Liver (tissue), 9 donors: Measurements from ENCODE around the gene FRRS1. TPM values are rescaled to one million over a fixed set of nuclear protein-coding genes. Genes with fewer than 3 reads are reported as not detected.

Source experiments
- DNase-seq: peaks from one replicate; pipeline ENCODE4 v3.0.0-alpha.2; 2017; ENCODE audit warnings: low spot score
- H3K27ac ChIP-seq, 2 donors: one replicate each; pipeline ENCODE4 v1.7.0; 2013; ENCODE audit warnings: inconsistent platforms in 2 of 2, low read length in 2 of 2, control low read depth in 1 of 2, low read depth in 1 of 2, mild to moderate bottlenecking in 1 of 2
- H3K27me3 ChIP-seq, 4 donors: one replicate each; pipeline versions ENCODE4 v1.6.1 to v1.7.0; 2013; ENCODE audit warnings: low read length in 3 of 4, inconsistent platforms in 1 of 4, mild to moderate bottlenecking in 1 of 4, moderate library complexity in 1 of 4; ENCODE audit not compliant: control insufficient read depth in 4 of 4, insufficient read depth in 4 of 4
- H3K36me3 ChIP-seq, 4 donors: one replicate each; pipeline versions ENCODE4 v1.6.1 to v1.7.0; 2013; ENCODE audit warnings: low read length in 3 of 4, mild to moderate bottlenecking in 3 of 4, low read depth in 1 of 4, moderate library complexity in 1 of 4; ENCODE audit not compliant: control insufficient read depth in 4 of 4, insufficient read depth in 3 of 4
- H3K4me1 ChIP-seq, 4 donors: one replicate each; pipeline versions ENCODE4 v1.6.1 to v1.7.0; 2013; ENCODE audit warnings: low read length in 3 of 4, mild to moderate bottlenecking in 3 of 4, moderate library complexity in 1 of 4; ENCODE audit not compliant: control insufficient read depth in 4 of 4, insufficient read depth in 4 of 4
- H3K4me3 ChIP-seq, 3 donors: one replicate each; pipeline versions ENCODE4 v1.6.1 to v1.7.0; 2013; ENCODE audit warnings: low read length in 3 of 3, control low read depth in 1 of 3, low read depth in 1 of 3, mild to moderate bottlenecking in 1 of 3
- H3K9ac ChIP-seq, 2 donors: one replicate each; pipeline ENCODE4 v1.7.0; 2013; ENCODE audit warnings: low read length in 2 of 2, mild to moderate bottlenecking in 2 of 2, moderate library complexity in 2 of 2, control low read depth in 1 of 2, low read depth in 1 of 2
- H3K9me3 ChIP-seq, 4 donors: one replicate each; pipeline versions ENCODE4 v1.6.1 to v1.7.0; 2013; ENCODE audit warnings: low read length in 3 of 4; ENCODE audit not compliant: control insufficient read depth in 4 of 4
- EGR1 ChIP-seq, 2 donors: IDR thresholded peaks; 2 replicates each; pipeline ENCODE4 v1.6.1; 2016 to 2018; ENCODE audit warnings: antibody characterized with exemption in 2 of 2, low read depth in 2 of 2
- FOXA1 ChIP-seq: IDR thresholded peaks from 2 replicates; pipeline ENCODE4 v1.6.1; 2016; ENCODE audit warnings: antibody characterized with exemption
- FOXA2 ChIP-seq: IDR thresholded peaks from 2 replicates; pipeline ENCODE4 v1.6.1; 2016; ENCODE audit warnings: antibody characterized with exemption
- HNF4A ChIP-seq, 2 donors: conservative IDR thresholded peaks; 2 replicates each; pipeline ENCODE4 v1.6.1; 2016; ENCODE audit warnings: antibody characterized with exemption in 2 of 2, mild to moderate bottlenecking in 2 of 2
- HNF4G ChIP-seq: IDR thresholded peaks from 2 replicates; pipeline ENCODE4 v1.6.1; 2016; ENCODE audit warnings: antibody characterized with exemption
- JUND ChIP-seq, 2 donors: IDR thresholded peaks; 2 replicates each; pipeline ENCODE4 v1.6.1; 2016; ENCODE audit warnings: antibody characterized with exemption in 2 of 2
- NR2F2 ChIP-seq: IDR thresholded peaks from 2 replicates; pipeline ENCODE4 v1.6.1; 2016; ENCODE audit warnings: antibody characterized with exemption
- RAD21 ChIP-seq, 2 donors: IDR thresholded peaks; 2 replicates each; pipeline ENCODE4 v1.6.1; 2016; ENCODE audit warnings: antibody characterized with exemption in 2 of 2, mild to moderate bottlenecking in 2 of 2
- RXRA ChIP-seq, 2 donors: IDR thresholded peaks; 2 replicates each; pipeline ENCODE4 v1.6.1; 2017 to 2018; ENCODE audit warnings: antibody characterized with exemption in 2 of 2, mild to moderate bottlenecking in 1 of 2
- YY1 ChIP-seq: IDR thresholded peaks from 2 replicates; pipeline ENCODE4 v1.6.1; 2016; ENCODE audit warnings: antibody characterized with exemption, mild to moderate bottlenecking
- WGBS: extraction: QIAGEN DNeasy Blood & Tissue Kit; methylation state at CpG from one replicate; pipeline ENCODE4 v1.1.7; 2013; 5-methylcytosine and 5-hydroxymethylcytosine counted together
- polyA plus RNA-seq, 2 donors: library from polyadenylated mRNA; stranded (reverse) in 1 of 2; unstranded in 1 of 2; fragments of 200-250 nt in 1 of 2; fragments of >200 nt in 1 of 2; fragmentation: Nextera tagmentation in 1 of 2; extraction: Ambion mirVana in 1 of 2; gene quantifications; one replicate each; pipeline versions ENCODE4 v1.2.1 to v1.2.3, GENCODE V29; 2013 to 2015
- total RNA-seq, 2 donors: library from RNA; depleted of rRNA; stranded (reverse); fragments of >200 nt; gene quantifications; one replicate each; pipeline ENCODE4 v1.2.3, GENCODE V29; 2014
- TF ChIP-seq, protein P1 (sequence below): fragments of 150-350 bp; IDR thresholded peaks from 2 replicates; pipeline ENCODE4 v1.5.1; 2017; ENCODE audit warnings: improper control_type of control experiment, low read depth, low read length; ENCODE audit not compliant: missing input control
- TF ChIP-seq, protein P2 (sequence below): IDR thresholded peaks from 2 replicates; pipeline ENCODE4 v1.6.1; 2016; ENCODE audit warnings: antibody characterized with exemption
- TF ChIP-seq, protein P3 (sequence below): IDR thresholded peaks from 2 replicates; pipeline ENCODE4 v1.6.1; 2016; ENCODE audit warnings: antibody characterized with exemption, mild to moderate bottlenecking
- TF ChIP-seq, protein P4 (sequence below): IDR thresholded peaks from 2 replicates; pipeline ENCODE4 v1.6.1; 2016; ENCODE audit warnings: antibody characterized with exemption
- TF ChIP-seq, protein P5 (sequence below): IDR thresholded peaks from 2 replicates; pipeline ENCODE4 v1.6.1; 2016; ENCODE audit warnings: antibody characterized with exemption
- donor health status: healthy.
- donor health status: healthy.
- donor health status: healthy.
- donor health status: healthy.
- donor health status: healthy.

FRRS1 gene
- total and polyA plus RNA-seq, 4 donors: 2.7 to 87.4 (median 30.4) TPM

DNA sequence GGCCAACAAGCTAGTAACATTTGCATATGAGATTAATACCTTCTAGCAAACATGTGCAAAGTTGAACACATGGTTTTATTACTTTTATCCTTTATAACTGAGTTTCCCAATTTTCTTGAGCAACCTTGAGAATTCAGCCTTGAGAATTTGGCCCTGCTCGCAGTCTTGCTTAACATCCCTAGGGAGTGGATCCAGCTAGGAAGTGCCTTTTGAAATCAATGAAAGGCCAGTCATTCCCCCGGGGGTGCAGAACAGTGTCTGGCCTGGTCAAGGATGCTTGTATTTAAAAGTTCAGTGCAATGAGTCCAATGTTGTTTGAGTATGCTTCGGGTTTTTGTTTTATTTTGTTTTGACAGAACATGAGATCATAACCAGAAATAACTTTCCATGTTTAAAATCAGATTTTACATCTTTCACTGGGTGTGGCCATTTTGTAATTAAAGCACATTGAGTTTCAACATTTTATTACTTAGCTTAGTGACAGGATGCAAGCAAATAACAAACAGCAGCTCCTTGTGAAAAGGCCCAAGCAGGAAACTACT is 103.8 kb downstream of the FRRS1 start:
- H3K4me3 ChIP-seq: no peak overlapping the region
- no peaks in the 10 kb centered on the region for H3K9me3 ChIP-seq
- H3K27me3 ChIP-seq: no peaks in the 10 kb centered on the region
- DNase-seq: no peak
- peaks cover 0 to 18% (median 1%) of the 10 kb centered on the region in 4 donors for H3K36me3 ChIP-seq
- no peak overlapping the region for H3K9ac ChIP-seq
- H3K4me1 ChIP-seq: peaks cover 4 to 28% (median 6%) of the 10 kb centered on the region in 4 donors
- WGBS: 24% methylated on average over 3 of the region's 3 CpGs
- peak overlapping the region in 1 of 2 donors; percentile 48 for H3K27ac ChIP-seq
- TF ChIP-seq JUND (IDR thresholded peaks at IDR 0.05) (peak in 1 of 2 donors; percentile 15), HNF4G (no peak), RAD21 (IDR thresholded peaks at IDR 0.05) (peak in 1 of 2 donors; percentile 15), FOXA2 (no peak), NR2F2 (peak; percentile 25), YY1 (no peak), EGR1 (IDR thresholded peaks at IDR 0.05; ENCODE audit: low read depth in 2 of 2) (no peak), HNF4A (conservative IDR thresholded peaks at IDR 0.05) (peak in 1 of 2 donors; percentile 14), RXRA (IDR thresholded peaks at IDR 0.05) (no peak)
- TF ChIP-seq, protein P1, sequence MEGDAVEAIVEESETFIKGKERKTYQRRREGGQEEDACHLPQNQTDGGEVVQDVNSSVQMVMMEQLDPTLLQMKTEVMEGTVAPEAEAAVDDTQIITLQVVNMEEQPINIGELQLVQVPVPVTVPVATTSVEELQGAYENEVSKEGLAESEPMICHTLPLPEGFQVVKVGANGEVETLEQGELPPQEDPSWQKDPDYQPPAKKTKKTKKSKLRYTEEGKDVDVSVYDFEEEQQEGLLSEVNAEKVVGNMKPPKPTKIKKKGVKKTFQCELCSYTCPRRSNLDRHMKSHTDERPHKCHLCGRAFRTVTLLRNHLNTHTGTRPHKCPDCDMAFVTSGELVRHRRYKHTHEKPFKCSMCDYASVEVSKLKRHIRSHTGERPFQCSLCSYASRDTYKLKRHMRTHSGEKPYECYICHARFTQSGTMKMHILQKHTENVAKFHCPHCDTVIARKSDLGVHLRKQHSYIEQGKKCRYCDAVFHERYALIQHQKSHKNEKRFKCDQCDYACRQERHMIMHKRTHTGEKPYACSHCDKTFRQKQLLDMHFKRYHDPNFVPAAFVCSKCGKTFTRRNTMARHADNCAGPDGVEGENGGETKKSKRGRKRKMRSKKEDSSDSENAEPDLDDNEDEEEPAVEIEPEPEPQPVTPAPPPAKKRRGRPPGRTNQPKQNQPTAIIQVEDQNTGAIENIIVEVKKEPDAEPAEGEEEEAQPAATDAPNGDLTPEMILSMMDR: no peak
- TF ChIP-seq, protein P2, sequence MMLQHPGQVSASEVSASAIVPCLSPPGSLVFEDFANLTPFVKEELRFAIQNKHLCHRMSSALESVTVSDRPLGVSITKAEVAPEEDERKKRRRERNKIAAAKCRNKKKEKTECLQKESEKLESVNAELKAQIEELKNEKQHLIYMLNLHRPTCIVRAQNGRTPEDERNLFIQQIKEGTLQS: no peak

DNA sequence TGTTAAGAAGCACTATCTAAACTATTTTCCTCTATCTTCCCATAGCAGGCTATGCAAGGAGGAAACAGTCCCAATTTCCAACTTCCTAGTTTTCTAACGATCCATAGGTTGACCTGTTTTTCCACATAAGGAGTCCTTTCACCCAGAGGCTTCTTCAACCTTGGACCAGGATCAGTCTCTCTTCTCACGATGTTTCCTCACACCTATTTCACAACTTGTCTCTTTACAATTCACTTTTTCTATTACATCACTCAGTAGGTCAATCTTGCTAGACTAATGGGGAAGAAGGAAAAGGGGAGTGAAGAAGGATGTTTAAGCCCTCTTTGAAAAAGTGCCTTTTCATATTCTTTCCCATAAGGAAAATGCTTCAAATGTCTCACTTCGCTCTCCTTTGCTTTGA is 104.7 kb downstream of the FRRS1 start:
- Histone ChIP-seq H3K4me3 (no peak overlapping the region), H3K9ac (no peak overlapping the region), H3K27me3 (no peaks in the 10 kb centered on the region), H3K4me1 (peaks cover 4 to 32% (median 8%) of the 10 kb centered on the region in 4 donors), H3K36me3 (peaks cover 0 to 11% (median 0%) of the 10 kb centered on the region in 4 donors), H3K27ac (peak overlapping the region; percentile 48 to 49), H3K9me3 (no peaks in the 10 kb centered on the region)
- 51% methylated on average over 3 of the region's 3 CpGs for WGBS
- peak; percentile 18 to 40 for TF ChIP-seq JUND (IDR thresholded peaks at IDR 0.05)
- TF ChIP-seq, protein P3, sequence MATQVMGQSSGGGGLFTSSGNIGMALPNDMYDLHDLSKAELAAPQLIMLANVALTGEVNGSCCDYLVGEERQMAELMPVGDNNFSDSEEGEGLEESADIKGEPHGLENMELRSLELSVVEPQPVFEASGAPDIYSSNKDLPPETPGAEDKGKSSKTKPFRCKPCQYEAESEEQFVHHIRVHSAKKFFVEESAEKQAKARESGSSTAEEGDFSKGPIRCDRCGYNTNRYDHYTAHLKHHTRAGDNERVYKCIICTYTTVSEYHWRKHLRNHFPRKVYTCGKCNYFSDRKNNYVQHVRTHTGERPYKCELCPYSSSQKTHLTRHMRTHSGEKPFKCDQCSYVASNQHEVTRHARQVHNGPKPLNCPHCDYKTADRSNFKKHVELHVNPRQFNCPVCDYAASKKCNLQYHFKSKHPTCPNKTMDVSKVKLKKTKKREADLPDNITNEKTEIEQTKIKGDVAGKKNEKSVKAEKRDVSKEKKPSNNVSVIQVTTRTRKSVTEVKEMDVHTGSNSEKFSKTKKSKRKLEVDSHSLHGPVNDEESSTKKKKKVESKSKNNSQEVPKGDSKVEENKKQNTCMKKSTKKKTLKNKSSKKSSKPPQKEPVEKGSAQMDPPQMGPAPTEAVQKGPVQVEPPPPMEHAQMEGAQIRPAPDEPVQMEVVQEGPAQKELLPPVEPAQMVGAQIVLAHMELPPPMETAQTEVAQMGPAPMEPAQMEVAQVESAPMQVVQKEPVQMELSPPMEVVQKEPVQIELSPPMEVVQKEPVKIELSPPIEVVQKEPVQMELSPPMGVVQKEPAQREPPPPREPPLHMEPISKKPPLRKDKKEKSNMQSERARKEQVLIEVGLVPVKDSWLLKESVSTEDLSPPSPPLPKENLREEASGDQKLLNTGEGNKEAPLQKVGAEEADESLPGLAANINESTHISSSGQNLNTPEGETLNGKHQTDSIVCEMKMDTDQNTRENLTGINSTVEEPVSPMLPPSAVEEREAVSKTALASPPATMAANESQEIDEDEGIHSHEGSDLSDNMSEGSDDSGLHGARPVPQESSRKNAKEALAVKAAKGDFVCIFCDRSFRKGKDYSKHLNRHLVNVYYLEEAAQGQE: no peak
- TF ChIP-seq, protein P4, sequence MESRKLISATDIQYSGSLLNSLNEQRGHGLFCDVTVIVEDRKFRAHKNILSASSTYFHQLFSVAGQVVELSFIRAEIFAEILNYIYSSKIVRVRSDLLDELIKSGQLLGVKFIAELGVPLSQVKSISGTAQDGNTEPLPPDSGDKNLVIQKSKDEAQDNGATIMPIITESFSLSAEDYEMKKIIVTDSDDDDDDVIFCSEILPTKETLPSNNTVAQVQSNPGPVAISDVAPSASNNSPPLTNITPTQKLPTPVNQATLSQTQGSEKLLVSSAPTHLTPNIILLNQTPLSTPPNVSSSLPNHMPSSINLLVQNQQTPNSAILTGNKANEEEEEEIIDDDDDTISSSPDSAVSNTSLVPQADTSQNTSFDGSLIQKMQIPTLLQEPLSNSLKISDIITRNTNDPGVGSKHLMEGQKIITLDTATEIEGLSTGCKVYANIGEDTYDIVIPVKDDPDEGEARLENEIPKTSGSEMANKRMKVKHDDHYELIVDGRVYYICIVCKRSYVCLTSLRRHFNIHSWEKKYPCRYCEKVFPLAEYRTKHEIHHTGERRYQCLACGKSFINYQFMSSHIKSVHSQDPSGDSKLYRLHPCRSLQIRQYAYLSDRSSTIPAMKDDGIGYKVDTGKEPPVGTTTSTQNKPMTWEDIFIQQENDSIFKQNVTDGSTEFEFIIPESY: peak; percentile 55
- no peak for TF ChIP-seq RAD21 (IDR thresholded peaks at IDR 0.05)
- TF ChIP-seq, protein P5, sequence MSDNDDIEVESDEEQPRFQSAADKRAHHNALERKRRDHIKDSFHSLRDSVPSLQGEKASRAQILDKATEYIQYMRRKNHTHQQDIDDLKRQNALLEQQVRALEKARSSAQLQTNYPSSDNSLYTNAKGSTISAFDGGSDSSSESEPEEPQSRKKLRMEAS: no peak
- TF ChIP-seq, protein P1: no peak
- peak; percentile 13 to 61 for TF ChIP-seq RXRA (IDR thresholded peaks at IDR 0.05)
- TF ChIP-seq HNF4A (conservative IDR thresholded peaks at IDR 0.05): peak; percentile 69 to 75
- no peak for TF ChIP-seq FOXA1
- no peak for TF ChIP-seq NR2F2
- TF ChIP-seq HNF4G: no peak
- TF ChIP-seq EGR1 (IDR thresholded peaks at IDR 0.05; ENCODE audit: low read depth in 2 of 2): no peak
- no peak for DNase-seq
